ENCODE data around the gene NUDT14.

DNA sequence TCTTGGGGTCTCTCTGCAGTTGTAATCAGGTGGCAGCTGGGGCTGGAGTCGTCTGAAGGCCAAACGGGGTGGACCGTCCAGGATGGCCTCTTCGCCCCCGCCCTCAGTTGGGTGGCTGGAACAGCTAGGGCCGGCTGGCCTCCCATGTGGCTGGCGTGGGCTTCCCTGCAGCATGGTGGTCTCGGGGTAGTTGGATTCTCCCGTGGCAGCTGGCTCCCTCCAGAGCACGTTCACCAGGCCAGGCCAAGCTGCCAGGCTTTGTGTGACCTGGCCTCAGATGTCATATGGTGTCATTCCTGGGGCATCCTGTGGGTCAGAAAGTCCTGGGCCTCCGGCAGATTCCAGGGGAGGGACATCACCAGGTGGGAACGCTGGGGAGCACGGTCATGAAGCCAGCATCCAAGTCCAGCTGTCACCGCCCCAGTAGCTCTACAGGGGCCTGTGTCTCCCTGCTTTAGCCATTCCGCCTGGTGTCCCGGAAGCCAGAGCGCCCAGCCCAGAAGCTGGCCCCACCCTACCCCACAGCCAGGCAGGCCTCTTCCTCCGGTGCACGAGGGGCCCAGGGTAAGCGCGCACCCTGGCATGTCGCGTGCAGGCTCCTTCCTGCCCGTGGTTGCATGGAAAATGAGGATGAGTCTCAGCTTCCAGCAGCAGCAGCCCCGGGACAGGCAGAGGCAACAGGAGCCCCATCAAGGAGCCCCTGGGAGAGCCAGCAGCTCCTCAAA, 1.3 kb upstream of the NUDT14 start:
- TF ChIP-seq CSDC2 (CRISPR knock-in tag; IDR thresholded peaks at IDR 0.05) (no peak), BACH2 (CRISPR knock-in tag; IDR thresholded peaks at IDR 0.05; ENCODE audit: borderline replicate concordance) (no peak), ARNTL (CRISPR knock-in tag; IDR thresholded peaks at IDR 0.05; ENCODE audit: borderline replicate concordance, low read depth) (no peak), ZFP30 (CRISPR knock-in tag; IDR thresholded peaks at IDR 0.05) (no peak), PPARA (CRISPR knock-in tag; IDR thresholded peaks at IDR 0.05; ENCODE audit: borderline replicate concordance) (no peak), ESRRG (CRISPR knock-in tag; IDR thresholded peaks at IDR 0.05) (no peak), TOX (CRISPR knock-in tag; IDR thresholded peaks at IDR 0.05; ENCODE audit: borderline replicate concordance) (no peak), ZFP3 (CRISPR knock-in tag; IDR thresholded peaks at IDR 0.05) (no peak), GLIS3 (CRISPR knock-in tag; IDR thresholded peaks at IDR 0.05) (no peak)
- TF ChIP-seq, protein P1, sequence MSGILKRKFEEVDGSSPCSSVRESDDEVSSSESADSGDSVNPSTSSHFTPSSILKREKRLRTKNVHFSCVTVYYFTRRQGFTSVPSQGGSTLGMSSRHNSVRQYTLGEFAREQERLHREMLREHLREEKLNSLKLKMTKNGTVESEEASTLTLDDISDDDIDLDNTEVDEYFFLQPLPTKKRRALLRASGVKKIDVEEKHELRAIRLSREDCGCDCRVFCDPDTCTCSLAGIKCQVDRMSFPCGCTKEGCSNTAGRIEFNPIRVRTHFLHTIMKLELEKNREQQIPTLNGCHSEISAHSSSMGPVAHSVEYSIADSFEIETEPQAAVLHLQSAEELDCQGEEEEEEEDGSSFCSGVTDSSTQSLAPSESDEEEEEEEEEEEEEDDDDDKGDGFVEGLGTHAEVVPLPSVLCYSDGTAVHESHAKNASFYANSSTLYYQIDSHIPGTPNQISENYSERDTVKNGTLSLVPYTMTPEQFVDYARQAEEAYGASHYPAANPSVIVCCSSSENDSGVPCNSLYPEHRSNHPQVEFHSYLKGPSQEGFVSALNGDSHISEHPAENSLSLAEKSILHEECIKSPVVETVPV (CRISPR knock-in tag; IDR thresholded peaks at IDR 0.05) = no peak
- TF ChIP-seq, protein P2, sequence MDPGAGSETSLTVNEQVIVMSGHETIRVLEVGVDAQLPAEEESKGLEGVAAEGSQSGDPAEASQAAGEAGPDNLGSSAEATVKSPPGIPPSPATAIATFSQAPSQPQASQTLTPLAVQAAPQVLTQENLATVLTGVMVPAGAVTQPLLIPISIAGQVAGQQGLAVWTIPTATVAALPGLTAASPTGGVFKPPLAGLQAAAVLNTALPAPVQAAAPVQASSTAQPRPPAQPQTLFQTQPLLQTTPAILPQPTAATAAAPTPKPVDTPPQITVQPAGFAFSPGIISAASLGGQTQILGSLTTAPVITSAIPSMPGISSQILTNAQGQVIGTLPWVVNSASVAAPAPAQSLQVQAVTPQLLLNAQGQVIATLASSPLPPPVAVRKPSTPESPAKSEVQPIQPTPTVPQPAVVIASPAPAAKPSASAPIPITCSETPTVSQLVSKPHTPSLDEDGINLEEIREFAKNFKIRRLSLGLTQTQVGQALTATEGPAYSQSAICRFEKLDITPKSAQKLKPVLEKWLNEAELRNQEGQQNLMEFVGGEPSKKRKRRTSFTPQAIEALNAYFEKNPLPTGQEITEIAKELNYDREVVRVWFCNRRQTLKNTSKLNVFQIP (CRISPR knock-in tag; IDR thresholded peaks at IDR 0.05; ENCODE audit: borderline replicate concordance, low read depth) = no peak
- TF ChIP-seq, protein P3, sequence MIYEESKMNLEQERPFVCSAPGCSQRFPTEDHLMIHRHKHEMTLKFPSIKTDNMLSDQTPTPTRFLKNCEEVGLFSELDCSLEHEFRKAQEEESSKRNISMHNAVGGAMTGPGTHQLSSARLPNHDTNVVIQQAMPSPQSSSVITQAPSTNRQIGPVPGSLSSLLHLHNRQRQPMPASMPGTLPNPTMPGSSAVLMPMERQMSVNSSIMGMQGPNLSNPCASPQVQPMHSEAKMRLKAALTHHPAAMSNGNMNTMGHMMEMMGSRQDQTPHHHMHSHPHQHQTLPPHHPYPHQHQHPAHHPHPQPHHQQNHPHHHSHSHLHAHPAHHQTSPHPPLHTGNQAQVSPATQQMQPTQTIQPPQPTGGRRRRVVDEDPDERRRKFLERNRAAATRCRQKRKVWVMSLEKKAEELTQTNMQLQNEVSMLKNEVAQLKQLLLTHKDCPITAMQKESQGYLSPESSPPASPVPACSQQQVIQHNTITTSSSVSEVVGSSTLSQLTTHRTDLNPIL (CRISPR knock-in tag; IDR thresholded peaks at IDR 0.05; ENCODE audit: low read depth) = no peak
